Adrenal gland (tissue), 5 donors: ENCODE data around the gene RBM28.

Experiments
- POLR2A ChIP-seq, 2 donors: fragments of 450-650 bp; IDR thresholded peaks; one replicate each; pipeline ENCODE4 v1.6.1; 2017; ENCODE audit warnings: antibody characterized with exemption in 2 of 2, mild to moderate bottlenecking in 2 of 2, moderate library complexity in 1 of 2
- TF ChIP-seq, protein P1 (sequence below), 6 experiments: fragments of 450-650 bp in 4 of 6; fragments of 200-600 bp in 2 of 6; sonication (generic) in 1 of 6; IDR thresholded peaks; 1 replicate in 5 of 6; 2 replicates in 1 of 6; pipeline versions ENCODE4 v1.5.1 to v1.8.0; 2016 to 2021; ENCODE audit warnings: antibody characterized with exemption in 6 of 6, mild to moderate bottlenecking in 2 of 6, moderate library complexity in 1 of 6
- donor health status: DM: no; HTN: no; CAD: no.

GRCh38 chr7:128259131-128260061, 84.3 kb downstream of the RBM28 start:
- TF ChIP-seq, protein P1, sequence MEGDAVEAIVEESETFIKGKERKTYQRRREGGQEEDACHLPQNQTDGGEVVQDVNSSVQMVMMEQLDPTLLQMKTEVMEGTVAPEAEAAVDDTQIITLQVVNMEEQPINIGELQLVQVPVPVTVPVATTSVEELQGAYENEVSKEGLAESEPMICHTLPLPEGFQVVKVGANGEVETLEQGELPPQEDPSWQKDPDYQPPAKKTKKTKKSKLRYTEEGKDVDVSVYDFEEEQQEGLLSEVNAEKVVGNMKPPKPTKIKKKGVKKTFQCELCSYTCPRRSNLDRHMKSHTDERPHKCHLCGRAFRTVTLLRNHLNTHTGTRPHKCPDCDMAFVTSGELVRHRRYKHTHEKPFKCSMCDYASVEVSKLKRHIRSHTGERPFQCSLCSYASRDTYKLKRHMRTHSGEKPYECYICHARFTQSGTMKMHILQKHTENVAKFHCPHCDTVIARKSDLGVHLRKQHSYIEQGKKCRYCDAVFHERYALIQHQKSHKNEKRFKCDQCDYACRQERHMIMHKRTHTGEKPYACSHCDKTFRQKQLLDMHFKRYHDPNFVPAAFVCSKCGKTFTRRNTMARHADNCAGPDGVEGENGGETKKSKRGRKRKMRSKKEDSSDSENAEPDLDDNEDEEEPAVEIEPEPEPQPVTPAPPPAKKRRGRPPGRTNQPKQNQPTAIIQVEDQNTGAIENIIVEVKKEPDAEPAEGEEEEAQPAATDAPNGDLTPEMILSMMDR (IDR thresholded peaks at IDR 0.05), result no peak
- no peak for TF ChIP-seq POLR2A (IDR thresholded peaks at IDR 0.05)
